Parathyroid adenoma (tissue), 2 donors: Measurements from ENCODE around the gene ITGBL1.

Source experiments
- H2AFZ ChIP-seq: fragments of 300-600 bp; sonication (generic); one replicate; pipeline ENCODE4 v1.7.0; 2017; ENCODE audit warnings: antibody characterized with exemption, mild to moderate bottlenecking
- H3K27ac ChIP-seq: fragments of 300-600 bp; sonication (generic); one replicate; pipeline ENCODE4 v1.7.0; 2017
- H3K27me3 ChIP-seq: fragments of 300-600 bp; sonication (generic); one replicate; pipeline ENCODE4 v1.7.0; 2017; ENCODE audit warnings: low read length; ENCODE audit not compliant: control insufficient read depth, insufficient read depth
- H3K36me3 ChIP-seq: fragments of 300-600 bp; sonication (generic); one replicate; pipeline ENCODE4 v1.7.0; 2017; ENCODE audit warnings: low read length; ENCODE audit not compliant: control insufficient read depth, insufficient read depth
- H3K4me1 ChIP-seq: fragments of 300-600 bp; sonication (generic); one replicate; pipeline ENCODE4 v1.7.0; 2017; ENCODE audit warnings: control low read depth
- H3K4me2 ChIP-seq: fragments of 300-600 bp; sonication (generic); one replicate; pipeline ENCODE4 v1.7.0; 2017; ENCODE audit warnings: low read length
- H3K4me3 ChIP-seq: fragments of 300-600 bp; sonication (generic); one replicate; pipeline ENCODE4 v1.7.0; 2017; ENCODE audit warnings: low read depth, low read length
- H3K79me2 ChIP-seq: fragments of 300-600 bp; sonication (generic); one replicate; pipeline ENCODE4 v1.7.0; 2017; ENCODE audit warnings: control low read depth
- H3K9ac ChIP-seq: fragments of 300-600 bp; sonication (generic); one replicate; pipeline ENCODE4 v1.7.0; 2017; ENCODE audit warnings: mild to moderate bottlenecking
- H3K9me3 ChIP-seq: fragments of 300-600 bp; sonication (generic); one replicate; pipeline ENCODE4 v1.7.0; 2017; ENCODE audit warnings: low read length; ENCODE audit not compliant: control insufficient read depth
- TF ChIP-seq, protein P1 (sequence below): fragments of 300-600 bp; sonication (generic); IDR thresholded peaks from one replicate; pipeline ENCODE4 v1.7.0; 2017; ENCODE audit warnings: antibody characterized with exemption, mild to moderate bottlenecking
- donor health status: primary hyperparathyroidism.

Gene ITGBL1

DNA sequence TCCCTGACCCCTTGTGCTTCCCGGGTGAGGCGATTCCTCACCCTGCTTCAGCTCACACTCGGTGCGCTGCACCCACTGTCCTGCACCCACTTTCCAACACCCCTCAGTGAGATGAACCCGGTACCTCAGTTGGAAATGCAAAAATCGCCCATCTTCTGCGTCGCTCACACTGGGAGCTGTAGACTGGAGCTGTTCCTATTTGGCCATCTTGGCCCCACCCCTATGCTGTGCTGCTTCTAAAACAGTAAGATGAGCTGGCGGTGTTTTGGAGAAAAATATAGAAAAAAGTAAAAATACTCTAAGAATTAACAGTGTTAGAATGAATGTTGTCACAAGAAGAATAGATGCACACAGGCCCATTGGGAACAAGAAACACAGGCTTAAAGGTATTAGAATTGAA is 92.5 kb downstream of the ITGBL1 start:
- Histone ChIP-seq H3K9me3 (no peaks in the 10 kb centered on the region), H3K4me2 (no peak overlapping the region), H3K27me3 (no peaks in the 10 kb centered on the region), H3K27ac (no peak overlapping the region), H3K36me3 (no peaks in the 10 kb centered on the region), H3K9ac (no peak overlapping the region), H3K79me2 (no peaks in the 10 kb centered on the region), H3K4me3 (no peak overlapping the region), H2AFZ (no peak overlapping the region), H3K4me1 (no peaks in the 10 kb centered on the region)
- TF ChIP-seq, protein P1, sequence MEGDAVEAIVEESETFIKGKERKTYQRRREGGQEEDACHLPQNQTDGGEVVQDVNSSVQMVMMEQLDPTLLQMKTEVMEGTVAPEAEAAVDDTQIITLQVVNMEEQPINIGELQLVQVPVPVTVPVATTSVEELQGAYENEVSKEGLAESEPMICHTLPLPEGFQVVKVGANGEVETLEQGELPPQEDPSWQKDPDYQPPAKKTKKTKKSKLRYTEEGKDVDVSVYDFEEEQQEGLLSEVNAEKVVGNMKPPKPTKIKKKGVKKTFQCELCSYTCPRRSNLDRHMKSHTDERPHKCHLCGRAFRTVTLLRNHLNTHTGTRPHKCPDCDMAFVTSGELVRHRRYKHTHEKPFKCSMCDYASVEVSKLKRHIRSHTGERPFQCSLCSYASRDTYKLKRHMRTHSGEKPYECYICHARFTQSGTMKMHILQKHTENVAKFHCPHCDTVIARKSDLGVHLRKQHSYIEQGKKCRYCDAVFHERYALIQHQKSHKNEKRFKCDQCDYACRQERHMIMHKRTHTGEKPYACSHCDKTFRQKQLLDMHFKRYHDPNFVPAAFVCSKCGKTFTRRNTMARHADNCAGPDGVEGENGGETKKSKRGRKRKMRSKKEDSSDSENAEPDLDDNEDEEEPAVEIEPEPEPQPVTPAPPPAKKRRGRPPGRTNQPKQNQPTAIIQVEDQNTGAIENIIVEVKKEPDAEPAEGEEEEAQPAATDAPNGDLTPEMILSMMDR, result no peak

DNA sequence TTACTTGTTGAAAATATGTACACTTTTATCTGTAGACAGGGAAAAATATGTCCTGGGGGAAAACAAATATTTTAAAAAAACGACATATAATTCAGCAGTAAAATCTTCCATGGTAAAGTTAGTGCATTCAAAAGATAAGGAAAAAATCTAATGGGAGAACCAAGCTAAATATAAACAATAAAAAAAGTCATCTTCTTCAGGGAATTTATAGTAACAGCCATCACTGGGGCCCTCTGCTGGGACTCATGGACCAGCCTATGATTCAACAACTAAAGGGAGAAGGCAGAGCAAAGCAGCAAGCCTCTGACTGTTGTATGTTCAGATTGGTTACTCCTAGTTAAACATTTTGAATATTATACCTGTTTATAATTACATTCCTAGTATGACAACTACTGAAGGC is 93.0 kb downstream of the ITGBL1 start:
- Histone ChIP-seq H3K9ac (no peak overlapping the region), H3K4me3 (no peak overlapping the region), H3K36me3 (no peaks in the 10 kb centered on the region), H3K9me3 (no peaks in the 10 kb centered on the region), H3K4me2 (no peak overlapping the region), H3K79me2 (no peaks in the 10 kb centered on the region), H3K4me1 (no peaks in the 10 kb centered on the region), H3K27me3 (no peaks in the 10 kb centered on the region), H3K27ac (no peak overlapping the region), H2AFZ (no peak overlapping the region)
- TF ChIP-seq, protein P1, result no peak

DNA sequence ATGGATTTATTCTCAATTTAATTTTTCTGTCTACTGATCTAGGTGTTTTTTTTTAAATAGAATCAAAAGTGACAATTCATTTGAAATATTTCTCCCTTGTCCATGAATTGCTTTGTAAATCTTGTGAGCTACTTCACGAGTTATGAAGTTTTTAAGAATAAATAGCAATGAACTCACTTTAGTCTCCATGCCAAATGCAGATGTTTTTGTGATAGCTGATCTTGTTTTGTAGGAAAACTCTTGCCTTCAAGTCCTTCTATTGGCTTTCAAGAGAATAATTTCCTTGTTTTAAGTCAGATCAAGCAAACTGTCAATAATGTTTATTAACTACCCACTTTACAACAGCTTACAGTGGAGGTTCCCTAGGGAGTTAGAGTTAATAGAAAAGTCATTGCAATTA is 99.8 kb downstream of the ITGBL1 start:
- Histone ChIP-seq H3K27ac (no peak overlapping the region), H3K36me3 (no peaks in the 10 kb centered on the region), H3K79me2 (no peaks in the 10 kb centered on the region), H3K4me1 (no peaks in the 10 kb centered on the region), H3K9me3 (no peaks in the 10 kb centered on the region), H3K27me3 (no peaks in the 10 kb centered on the region), H3K4me2 (no peak overlapping the region), H3K4me3 (no peak overlapping the region), H2AFZ (no peak overlapping the region), H3K9ac (no peak overlapping the region)
- TF ChIP-seq, protein P1, result no peak

DNA sequence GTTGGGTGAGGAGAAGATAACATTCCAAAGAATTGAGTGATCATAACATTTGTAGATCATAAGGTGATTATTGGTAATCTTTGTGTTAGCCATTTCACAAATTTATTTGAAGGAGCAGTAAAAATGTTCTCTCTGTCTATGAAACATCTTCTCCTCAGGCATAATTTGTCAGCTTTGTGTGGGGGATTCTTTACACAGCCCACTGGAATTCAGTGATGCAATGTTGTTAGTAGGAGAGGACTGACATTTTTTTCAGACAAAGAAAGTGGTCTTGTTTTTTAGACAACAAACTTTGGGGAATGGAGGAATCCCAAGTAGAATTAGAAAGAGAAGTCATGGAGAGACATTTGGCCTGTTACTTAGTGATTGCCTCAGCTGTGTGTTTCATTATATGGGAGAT is 100.3 kb downstream of the ITGBL1 start:
- H3K4me1 ChIP-seq, result no peaks in the 10 kb centered on the region
- H3K27ac ChIP-seq, result no peak overlapping the region
- TF ChIP-seq, protein P1, result no peak

DNA sequence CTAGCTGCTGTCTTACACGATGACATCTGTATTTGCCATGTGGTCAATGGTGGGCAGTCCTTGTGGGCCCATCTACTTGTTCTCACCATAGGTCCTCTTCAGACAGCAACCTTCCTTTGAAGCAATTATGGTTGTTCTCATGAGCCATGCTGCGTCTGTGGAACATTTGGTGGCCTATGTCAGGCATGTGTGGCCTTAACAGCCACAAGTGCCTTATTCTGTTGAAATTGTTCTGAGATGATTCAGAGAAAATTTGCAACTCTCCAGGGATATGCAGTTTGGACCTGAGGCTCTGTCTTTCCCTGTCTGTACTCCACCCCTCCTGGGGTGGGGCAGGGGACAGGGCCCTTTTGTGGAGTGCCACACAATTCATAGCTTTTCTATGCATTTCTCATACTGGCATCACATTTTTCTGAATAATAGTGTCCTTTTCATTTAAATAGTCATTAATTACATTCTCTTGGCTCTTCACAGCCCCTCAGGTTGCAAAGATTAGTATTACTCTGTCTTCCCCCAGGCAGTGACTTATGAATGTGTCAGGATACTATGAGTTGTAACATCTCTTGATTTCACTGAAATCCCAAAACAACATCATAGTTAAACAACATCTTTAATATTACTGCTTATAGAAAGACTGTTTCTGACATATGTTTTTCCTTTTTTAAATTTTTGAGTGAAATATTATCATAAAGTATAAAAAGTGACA is 102.1 kb downstream of the ITGBL1 start:
- H3K9ac ChIP-seq, result no peak overlapping the region
- no peaks in the 10 kb centered on the region for H3K36me3 ChIP-seq
- no peak overlapping the region for H3K4me2 ChIP-seq
- no peaks in the 10 kb centered on the region for H3K27me3 ChIP-seq
- H3K9me3 ChIP-seq, result no peaks in the 10 kb centered on the region
- no peaks in the 10 kb centered on the region for H3K4me1 ChIP-seq
- TF ChIP-seq, protein P1, result no peak
- H2AFZ ChIP-seq, result no peak overlapping the region
- no peaks in the 10 kb centered on the region for H3K79me2 ChIP-seq
- no peak overlapping the region for H3K27ac ChIP-seq
- no peak overlapping the region for H3K4me3 ChIP-seq

More for the DNA sequence above, 100.3 kb downstream of the ITGBL1 start:
- Histone ChIP-seq H3K9ac (no peak overlapping the region), H3K79me2 (no peaks in the 10 kb centered on the region), H3K36me3 (no peaks in the 10 kb centered on the region), H3K27me3 (no peaks in the 10 kb centered on the region), H3K4me2 (no peak overlapping the region), H3K9me3 (no peaks in the 10 kb centered on the region), H2AFZ (no peak overlapping the region), H3K4me3 (no peak overlapping the region)
